ENCODE measurements around the gene PCK1. TPM values are rescaled to one million over a fixed set of nuclear protein-coding genes. Genes with fewer than 3 reads are reported as not detected.

PCK1 gene
- total RNA-seq, 1 experiment from 2014 or later, result 0.49 TPM

DNA sequence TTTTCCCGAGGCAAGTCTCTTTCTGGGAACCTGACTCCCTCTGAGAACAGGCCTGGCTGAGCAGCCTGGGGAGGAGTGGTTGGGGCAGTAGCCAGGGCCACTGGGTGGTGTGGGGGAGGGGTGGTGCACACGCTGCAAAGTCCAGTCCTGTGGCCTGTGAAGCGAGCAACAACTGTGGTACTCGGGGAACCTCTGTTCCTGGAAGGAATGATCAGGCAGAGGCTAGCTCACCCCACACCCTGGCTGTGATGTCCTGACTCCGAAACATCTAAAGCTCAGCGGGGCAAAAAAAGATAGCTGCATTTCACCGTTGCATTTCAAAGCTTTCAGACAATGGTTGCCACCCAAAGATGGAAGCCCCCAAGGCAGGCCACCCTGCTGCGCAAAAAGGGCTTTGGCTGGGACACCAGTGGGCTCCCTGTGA lies 25.5 kb downstream of the PCK1 start:
- H3K4me2 ChIP-seq (ENCODE audit: low read length), result no peak overlapping the region
- intact Hi-C loops (cut with micrococcal nuclease), result no loop called here
- H3K4me1 ChIP-seq (ENCODE audit: control insufficient read depth in 1 of 2, insufficient read depth in 2 of 2, low read length in 2 of 2), result no peaks in the 10 kb centered on the region
- ChIA-PET POLR2A (no interaction called here), CTCF (no interaction called here), RAD21 (ENCODE audit: low non-redundant PET in 1 of 2, low total read pairs in 2 of 2, uncharacterized antibody in 2 of 2, unreplicated experiment in 2 of 2) (no interaction called here)
- no peak for ATAC-seq
- no peak for DNase-seq (ENCODE audit: low read depth, low spot score)
- no peak overlapping the region for H3K27ac ChIP-seq (ENCODE audit: low read depth, low read length)
- H3K9me3 ChIP-seq (ENCODE audit: control insufficient read depth in 1 of 2, insufficient read depth in 1 of 2, low read depth in 1 of 2, low read length in 2 of 2), result no peaks in the 10 kb centered on the region
- TF ChIP-seq CBX3 (IDR thresholded peaks at IDR 0.05; ENCODE audit: low read depth) (no peak), ZNF274 (IDR thresholded peaks at IDR 0.05; ENCODE audit: low read depth, low read length) (no peak), SP1 (IDR thresholded peaks at IDR 0.05; ENCODE audit: low read depth) (no peak), FOSL1 (IDR thresholded peaks at IDR 0.05; ENCODE audit: low read depth) (no peak), EGR1 (IDR thresholded peaks at IDR 0.05; ENCODE audit: low read depth) (no peak), YY1 (IDR thresholded peaks at IDR 0.05; ENCODE audit: extremely low read depth, insufficient replicate concordance, low read depth, low read length) (no peak), EZH2phosphoT487 (IDR thresholded peaks at IDR 0.05; ENCODE audit: borderline replicate concordance) (no peak), ELF1 (IDR thresholded peaks at IDR 0.05; ENCODE audit: borderline replicate concordance, low read depth) (no peak), ZFX (IDR thresholded peaks at IDR 0.05) (no peak), CEBPB (IDR thresholded peaks at IDR 0.05; ENCODE audit: low read depth) (no peak), TCF7L2 (IDR thresholded peaks at IDR 0.05; ENCODE audit: borderline replicate concordance, extremely low read depth, insufficient read depth, insufficient read length) (no peak), RAD21 (IDR thresholded peaks at IDR 0.05; ENCODE audit: low read depth) (no peak), SRF (IDR thresholded peaks at IDR 0.05; ENCODE audit: low read depth) (no peak)
- TF ChIP-seq, protein P1, sequence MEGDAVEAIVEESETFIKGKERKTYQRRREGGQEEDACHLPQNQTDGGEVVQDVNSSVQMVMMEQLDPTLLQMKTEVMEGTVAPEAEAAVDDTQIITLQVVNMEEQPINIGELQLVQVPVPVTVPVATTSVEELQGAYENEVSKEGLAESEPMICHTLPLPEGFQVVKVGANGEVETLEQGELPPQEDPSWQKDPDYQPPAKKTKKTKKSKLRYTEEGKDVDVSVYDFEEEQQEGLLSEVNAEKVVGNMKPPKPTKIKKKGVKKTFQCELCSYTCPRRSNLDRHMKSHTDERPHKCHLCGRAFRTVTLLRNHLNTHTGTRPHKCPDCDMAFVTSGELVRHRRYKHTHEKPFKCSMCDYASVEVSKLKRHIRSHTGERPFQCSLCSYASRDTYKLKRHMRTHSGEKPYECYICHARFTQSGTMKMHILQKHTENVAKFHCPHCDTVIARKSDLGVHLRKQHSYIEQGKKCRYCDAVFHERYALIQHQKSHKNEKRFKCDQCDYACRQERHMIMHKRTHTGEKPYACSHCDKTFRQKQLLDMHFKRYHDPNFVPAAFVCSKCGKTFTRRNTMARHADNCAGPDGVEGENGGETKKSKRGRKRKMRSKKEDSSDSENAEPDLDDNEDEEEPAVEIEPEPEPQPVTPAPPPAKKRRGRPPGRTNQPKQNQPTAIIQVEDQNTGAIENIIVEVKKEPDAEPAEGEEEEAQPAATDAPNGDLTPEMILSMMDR (IDR thresholded peaks at IDR 0.05 in 2 of 3, conservative IDR thresholded peaks at IDR 0.05 in 1 of 3; ENCODE audit: borderline replicate concordance in 1 of 3, insufficient read depth in 1 of 3, low read depth in 2 of 3, low read length in 2 of 3), result no peak
- TF ChIP-seq, protein P2, sequence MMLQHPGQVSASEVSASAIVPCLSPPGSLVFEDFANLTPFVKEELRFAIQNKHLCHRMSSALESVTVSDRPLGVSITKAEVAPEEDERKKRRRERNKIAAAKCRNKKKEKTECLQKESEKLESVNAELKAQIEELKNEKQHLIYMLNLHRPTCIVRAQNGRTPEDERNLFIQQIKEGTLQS (IDR thresholded peaks at IDR 0.05), result no peak
- TF ChIP-seq, protein P3, sequence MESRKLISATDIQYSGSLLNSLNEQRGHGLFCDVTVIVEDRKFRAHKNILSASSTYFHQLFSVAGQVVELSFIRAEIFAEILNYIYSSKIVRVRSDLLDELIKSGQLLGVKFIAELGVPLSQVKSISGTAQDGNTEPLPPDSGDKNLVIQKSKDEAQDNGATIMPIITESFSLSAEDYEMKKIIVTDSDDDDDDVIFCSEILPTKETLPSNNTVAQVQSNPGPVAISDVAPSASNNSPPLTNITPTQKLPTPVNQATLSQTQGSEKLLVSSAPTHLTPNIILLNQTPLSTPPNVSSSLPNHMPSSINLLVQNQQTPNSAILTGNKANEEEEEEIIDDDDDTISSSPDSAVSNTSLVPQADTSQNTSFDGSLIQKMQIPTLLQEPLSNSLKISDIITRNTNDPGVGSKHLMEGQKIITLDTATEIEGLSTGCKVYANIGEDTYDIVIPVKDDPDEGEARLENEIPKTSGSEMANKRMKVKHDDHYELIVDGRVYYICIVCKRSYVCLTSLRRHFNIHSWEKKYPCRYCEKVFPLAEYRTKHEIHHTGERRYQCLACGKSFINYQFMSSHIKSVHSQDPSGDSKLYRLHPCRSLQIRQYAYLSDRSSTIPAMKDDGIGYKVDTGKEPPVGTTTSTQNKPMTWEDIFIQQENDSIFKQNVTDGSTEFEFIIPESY (IDR thresholded peaks at IDR 0.05; ENCODE audit: extremely low read depth, insufficient replicate concordance, low read length), result no peak
- TF ChIP-seq, protein P4, sequence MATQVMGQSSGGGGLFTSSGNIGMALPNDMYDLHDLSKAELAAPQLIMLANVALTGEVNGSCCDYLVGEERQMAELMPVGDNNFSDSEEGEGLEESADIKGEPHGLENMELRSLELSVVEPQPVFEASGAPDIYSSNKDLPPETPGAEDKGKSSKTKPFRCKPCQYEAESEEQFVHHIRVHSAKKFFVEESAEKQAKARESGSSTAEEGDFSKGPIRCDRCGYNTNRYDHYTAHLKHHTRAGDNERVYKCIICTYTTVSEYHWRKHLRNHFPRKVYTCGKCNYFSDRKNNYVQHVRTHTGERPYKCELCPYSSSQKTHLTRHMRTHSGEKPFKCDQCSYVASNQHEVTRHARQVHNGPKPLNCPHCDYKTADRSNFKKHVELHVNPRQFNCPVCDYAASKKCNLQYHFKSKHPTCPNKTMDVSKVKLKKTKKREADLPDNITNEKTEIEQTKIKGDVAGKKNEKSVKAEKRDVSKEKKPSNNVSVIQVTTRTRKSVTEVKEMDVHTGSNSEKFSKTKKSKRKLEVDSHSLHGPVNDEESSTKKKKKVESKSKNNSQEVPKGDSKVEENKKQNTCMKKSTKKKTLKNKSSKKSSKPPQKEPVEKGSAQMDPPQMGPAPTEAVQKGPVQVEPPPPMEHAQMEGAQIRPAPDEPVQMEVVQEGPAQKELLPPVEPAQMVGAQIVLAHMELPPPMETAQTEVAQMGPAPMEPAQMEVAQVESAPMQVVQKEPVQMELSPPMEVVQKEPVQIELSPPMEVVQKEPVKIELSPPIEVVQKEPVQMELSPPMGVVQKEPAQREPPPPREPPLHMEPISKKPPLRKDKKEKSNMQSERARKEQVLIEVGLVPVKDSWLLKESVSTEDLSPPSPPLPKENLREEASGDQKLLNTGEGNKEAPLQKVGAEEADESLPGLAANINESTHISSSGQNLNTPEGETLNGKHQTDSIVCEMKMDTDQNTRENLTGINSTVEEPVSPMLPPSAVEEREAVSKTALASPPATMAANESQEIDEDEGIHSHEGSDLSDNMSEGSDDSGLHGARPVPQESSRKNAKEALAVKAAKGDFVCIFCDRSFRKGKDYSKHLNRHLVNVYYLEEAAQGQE (IDR thresholded peaks at IDR 0.05; ENCODE audit: low read depth), result no peak
- no peaks in the 10 kb centered on the region for H4K20me1 ChIP-seq (ENCODE audit: insufficient read depth)
- no peak overlapping the region for H2AFZ ChIP-seq (ENCODE audit: low read depth, low read length, poor library complexity, severe bottlenecking)
- H3K27me3 ChIP-seq (ENCODE audit: insufficient read depth, low read length), result peaks cover 21% of the 10 kb centered on the region; the same call in 1 of the 2 replicates
- H3K36me3 ChIP-seq (ENCODE audit: control insufficient read depth in 1 of 2, insufficient read depth in 2 of 2, low read length in 2 of 2), result no peaks in the 10 kb centered on the region
- no peak overlapping the region for H3K4me3 ChIP-seq (replicated peaks in 1 of 2; ENCODE audit: low read depth in 1 of 2, low read length in 2 of 2)
- H3K79me2 ChIP-seq (ENCODE audit: insufficient read depth, low read length), result no peaks in the 10 kb centered on the region
- no TSS peak for BruUV-seq (replicated peaks)
- no peaks in the 10 kb centered on the region for H3K9me2 ChIP-seq (ENCODE audit: insufficient read depth)
- H3K9ac ChIP-seq (ENCODE audit: low read length), result no peak overlapping the region

Measured in HCT116 (cell line).